GM12864 (cell line): ENCODE measurements around the gene SPOPL.

Experiments used
- DNase-seq: peaks from one replicate; pipeline ENCODE4 v3.0.0-alpha.2; 2011; ENCODE audit warnings: low read depth
- H3K4me3 ChIP-seq: 2 replicates; pipeline ENCODE4 v1.5.1; 2011; ENCODE audit warnings: mild to moderate bottlenecking, low read depth, low read length, control low read depth
- CTCF ChIP-seq: IDR thresholded peaks from 2 replicates; pipeline ENCODE4 v1.5.1; 2011; ENCODE audit warnings: low read depth, mild to moderate bottlenecking, moderate library complexity, low read length, control low read depth, inconsistent platforms; ENCODE audit errors: missing control alignments

Gene SPOPL

GRCh38 chr2:138589663-138590062 lies 88.1 kb downstream of the SPOPL start:
- no peak for DNase-seq
- H3K4me3 ChIP-seq: no peak overlapping the region
- no peak for TF ChIP-seq CTCF

DNA sequence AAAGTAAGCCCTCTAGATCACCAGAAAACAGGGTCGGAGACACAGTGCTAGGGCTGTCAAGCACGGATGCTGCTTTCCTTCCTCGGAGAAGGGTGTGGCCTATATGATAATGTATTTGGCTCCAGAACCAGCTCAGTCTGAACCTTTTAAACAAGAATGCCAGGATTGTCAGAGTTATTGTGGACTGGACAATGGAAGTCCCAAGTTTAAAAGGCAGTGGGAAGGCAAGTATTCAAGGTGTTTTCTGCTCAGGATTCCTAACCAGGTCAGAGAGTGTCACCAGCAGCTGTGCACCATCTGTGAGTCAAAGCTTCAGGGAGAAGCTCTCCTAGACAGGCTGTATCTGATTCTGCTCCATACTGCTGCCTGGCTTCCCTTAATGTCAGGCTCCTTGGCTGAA lies 94.8 kb downstream of the SPOPL start:
- no peak for DNase-seq
- no peak overlapping the region for H3K4me3 ChIP-seq
- TF ChIP-seq CTCF: no peak

- no peak for TF ChIP-seq CTCF
- no peak overlapping the region for H3K4me3 ChIP-seq
- DNase-seq: no peak
These were observed 99.3 kb downstream of the SPOPL start for GRCh38 chr2:138600732-138601457.

- TF ChIP-seq CTCF: no peak
- H3K4me3 ChIP-seq: no peak overlapping the region
- DNase-seq: no peak
These were observed 100.0 kb downstream of the SPOPL start for GRCh38 chr2:138601458-138602165.

DNA sequence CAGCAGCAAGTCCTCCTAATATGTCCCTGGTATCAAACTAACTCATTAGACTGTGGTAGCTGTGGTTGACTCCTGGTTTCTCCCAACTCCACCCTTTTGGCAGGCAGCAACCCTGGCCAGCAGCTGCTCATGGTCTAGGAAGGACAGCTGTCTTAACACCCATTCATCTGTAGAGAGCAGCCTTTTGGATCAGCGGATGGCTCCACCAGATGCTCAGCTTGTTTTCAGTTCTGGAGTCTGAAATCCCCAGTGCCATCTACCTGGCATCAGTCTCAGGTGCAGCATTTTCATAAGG lies 100.5 kb downstream of the SPOPL start:
- DNase-seq: no peak
- TF ChIP-seq CTCF: no peak
- no peak overlapping the region for H3K4me3 ChIP-seq

DNA sequence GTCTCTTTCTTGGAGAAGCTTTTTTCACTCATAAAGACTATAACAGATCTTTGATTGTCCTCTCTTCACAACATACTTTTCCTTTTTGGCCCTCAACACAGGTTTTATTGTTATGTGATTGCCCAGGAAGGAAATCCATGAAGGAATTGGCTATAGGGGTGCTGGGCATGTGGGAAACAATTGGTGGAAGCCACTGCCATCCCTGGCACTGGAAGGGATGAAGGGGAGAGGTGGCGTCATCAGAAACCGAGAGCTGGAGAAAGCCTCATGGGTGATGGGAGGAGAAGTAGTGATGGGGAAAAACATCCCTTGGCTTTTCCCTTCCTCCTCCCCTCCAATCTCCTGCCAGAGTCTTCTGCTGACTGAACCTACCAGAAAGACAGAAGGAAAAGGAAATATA lies 106.2 kb downstream of the SPOPL start:
- DNase-seq: no peak
- no peak for TF ChIP-seq CTCF
- no peak overlapping the region for H3K4me3 ChIP-seq

DNA sequence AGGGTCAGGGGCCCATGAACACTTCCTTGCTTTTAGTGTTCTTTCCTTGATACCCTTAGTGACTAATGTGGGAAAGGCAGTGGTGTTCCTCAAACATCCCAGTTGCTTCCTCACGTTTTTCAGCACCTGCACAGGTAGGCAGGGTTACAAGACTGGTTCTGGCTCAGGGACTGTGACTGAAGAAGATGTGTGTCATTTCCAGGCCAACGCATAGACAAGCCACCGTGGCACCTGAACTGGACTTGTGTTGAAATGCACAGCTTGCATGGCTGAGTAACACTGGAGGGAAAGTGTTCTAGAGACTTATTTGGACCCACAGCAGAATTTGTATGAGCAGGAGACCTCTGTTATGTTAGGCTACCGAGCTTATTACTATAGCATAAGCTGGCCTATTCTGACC lies 107.9 kb downstream of the SPOPL start:
- H3K4me3 ChIP-seq: no peak overlapping the region
- no peak for TF ChIP-seq CTCF
- no peak for DNase-seq
